Activated CD4-positive, CD25-positive, alpha-beta regulatory T cell (primary cell): Measurements from ENCODE around the gene SMC4.
A peak's percentile ranks its signal among the peaks of the same experiment; 100 is the strongest.
"Not testable (repeated sequence)": the region's sequence is repeated elsewhere in the genome, so short reads cannot be mapped to it uniquely, and the experiment has no call there.

Experiments
- DNase-seq, 4 experiments: peaks; one replicate each; lab custom pipeline; 2025; lab: John Stamatoyannopoulos, UW

SMC4 gene

DNA sequence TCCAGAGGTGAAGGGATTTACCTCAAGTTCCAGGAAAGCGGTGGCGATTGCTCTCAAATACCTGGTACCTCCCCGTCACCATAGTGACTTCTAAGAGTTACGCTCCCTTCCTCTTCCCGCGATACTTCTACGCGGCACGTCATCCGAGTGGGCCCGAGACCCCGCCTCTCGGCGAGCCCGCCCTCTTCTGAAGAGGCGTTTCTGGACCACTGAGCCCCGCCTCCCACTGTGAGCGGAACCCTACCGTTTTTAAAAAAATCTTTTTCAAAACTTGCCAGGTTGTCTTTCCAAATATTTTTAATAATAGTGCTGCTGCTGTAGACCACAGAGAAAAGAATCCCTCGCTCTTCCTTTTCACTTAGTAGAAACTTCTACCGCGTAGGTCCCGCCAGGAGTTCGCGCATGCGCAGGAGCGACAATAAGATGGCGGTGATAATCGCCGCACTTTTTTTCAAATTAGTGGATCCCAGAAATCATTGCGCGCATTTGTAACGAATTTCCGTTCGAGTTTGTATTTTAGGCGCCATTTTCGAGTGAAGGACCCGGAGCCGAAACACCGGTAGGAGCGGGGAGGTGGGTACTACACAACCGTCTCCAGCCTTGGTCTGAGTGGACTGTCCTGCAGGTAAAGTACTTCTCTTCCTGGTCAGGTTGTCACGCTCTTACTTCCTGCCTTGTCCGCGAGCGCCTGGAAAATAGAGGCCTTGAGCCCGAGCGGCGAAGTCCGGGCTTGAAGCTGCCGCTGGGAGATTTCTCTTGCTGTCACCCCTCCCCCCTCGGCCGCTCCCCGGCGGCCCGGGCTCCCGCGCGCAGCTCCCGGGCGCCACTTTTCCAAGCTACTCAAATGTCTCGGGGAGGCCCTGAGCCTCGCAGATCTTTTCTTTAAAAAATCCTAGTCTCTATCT, at the start of gene SMC4, which contains the start of gene IFT80:
Gene SMC4 (plus strand): TSS at position 526 of the 905 bp plus-strand sequence. CDS start 1,177 bp downstream, outside the sequence.
Gene IFT80 (minus strand): TSS at position 101 of the 905 bp plus-strand sequence. CDS start 14,625 bp downstream, outside the sequence.
- DNase-seq, result peak; percentile 76 to 89 (median 89)

DNA sequence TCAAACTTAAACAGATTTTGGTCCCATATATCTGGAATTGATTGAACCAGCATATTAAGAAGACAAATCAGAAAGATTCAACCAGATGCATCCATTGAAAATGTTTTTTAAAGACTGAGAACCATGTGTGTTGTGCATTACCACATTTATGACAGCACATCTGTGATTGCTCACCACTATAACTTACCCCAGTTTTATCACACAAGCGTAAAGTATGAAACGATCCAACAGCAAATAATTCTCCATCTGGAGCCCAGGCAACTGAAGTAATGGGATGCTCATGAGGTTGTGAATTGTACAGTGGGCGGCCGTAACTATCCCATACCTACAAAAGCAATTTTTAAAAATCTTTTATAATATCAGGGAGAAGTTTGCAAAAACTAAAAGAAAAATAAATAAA, 43.6 kb upstream of the SMC4 start:
- no peak for DNase-seq

DNA sequence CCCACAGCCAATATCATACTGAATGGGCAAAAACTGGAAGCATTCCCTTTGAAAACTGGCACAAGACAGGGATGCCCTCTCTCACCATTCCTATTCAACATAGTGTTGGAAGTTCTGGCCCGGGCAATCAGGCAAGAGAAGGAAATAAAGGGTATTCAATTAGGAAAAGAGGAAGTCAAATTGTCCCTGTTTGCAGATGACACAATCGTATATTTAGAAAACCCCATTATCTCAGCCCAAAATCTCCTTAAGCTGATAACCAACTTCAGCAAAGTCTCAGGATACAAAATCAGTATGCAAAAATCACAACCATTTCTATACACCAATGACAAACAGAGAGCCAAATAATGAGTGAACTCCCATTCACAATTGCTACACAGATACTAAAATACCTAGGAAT, 36.6 kb upstream of the SMC4 start:
- not testable (repeated sequence) for DNase-seq

- no peak for DNase-seq
Observed at GRCh38 chr3:160365869-160366522, 33.5 kb upstream of the SMC4 start.

DNA sequence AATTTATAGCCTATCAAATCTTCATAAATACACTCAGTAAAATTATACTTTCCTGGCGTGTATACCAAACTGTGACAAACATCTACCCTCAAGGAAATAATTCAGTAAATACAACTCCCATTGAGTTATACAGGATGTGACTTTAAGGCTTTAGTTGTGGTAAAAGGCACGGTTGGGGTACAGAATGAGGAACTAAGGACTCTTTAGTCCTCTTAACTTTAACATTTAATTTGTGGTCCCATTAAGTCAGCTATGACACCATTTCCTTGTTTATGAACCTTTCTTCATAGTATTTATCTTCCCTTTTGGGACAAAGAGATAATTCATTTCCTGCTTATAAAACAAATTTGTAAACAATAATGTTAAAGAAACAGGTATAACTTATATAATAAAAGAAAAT, 30.6 kb upstream of the SMC4 start:
- DNase-seq, result no peak

DNA sequence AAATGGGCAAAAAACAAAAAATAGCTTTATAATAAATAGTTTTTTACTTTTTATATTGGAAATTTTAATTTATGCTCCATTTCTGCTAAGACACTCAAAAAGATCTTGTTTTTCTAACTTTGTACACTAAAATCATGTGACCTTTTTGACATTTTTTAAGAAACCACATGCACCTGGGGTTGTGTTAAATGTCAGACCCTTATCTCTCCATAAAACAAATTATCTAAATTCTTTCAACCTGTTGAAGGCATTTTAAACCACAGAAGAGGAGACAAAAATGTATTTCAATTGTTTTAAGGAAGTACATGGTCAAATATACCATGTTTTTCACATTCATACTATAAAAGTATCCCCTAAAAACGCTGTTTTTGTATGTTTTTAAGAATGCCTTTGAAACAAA, 29.7 kb upstream of the SMC4 start:
- DNase-seq, result no peak

DNA sequence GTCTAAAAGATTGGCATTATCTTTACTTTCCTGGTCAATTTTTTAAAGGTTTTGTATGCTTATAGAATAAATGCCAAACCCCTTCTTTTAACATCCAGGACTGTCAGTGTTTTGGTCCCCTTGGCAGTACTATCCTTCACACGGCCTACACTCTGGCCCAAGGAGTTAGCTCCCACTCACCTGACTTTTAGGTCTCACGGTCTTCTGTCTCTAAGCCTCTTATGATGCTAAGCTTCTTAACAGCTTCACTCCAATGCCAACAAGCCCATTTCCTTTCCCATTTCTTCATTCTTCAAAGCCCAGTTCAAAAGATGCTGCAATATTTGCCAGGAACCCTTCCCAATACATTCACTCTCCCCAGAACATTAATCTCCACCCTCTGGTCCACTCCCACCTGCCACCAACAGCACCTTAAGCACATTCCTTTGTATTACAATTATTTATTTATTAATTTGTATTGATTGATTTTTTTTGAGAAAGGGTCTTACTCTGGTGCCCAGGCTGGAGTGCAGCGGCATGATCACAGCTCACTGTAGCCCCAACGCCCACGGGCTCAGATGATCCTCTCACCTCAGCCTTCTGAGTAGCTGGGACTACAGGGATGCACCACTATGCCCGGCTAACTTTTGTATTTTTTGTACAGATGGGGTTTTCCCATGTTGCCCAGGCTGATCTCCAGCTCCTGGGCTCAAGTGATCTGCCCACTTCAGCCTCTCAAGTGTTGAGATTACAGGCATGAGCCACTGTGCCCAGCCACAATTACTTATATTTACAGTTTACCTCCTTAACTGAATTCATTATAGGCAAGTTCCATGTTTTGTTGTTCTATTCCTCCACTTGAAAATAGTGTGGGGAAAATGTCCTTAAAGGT, 28.2 kb upstream of the SMC4 start:
- no peak for DNase-seq

- DNase-seq, result no peak
Observed at GRCh38 chr3:160372780-160373179, 26.7 kb upstream of the SMC4 start.

- DNase-seq, result no peak
Observed at GRCh38 chr3:160373655-160374054, 25.8 kb upstream of the SMC4 start.

GRCh38 chr3:160374472-160374871, 25.0 kb upstream of the SMC4 start:
- DNase-seq, result no peak

- DNase-seq, result no peak
Observed at GRCh38 chr3:160374925-160375324, 24.5 kb upstream of the SMC4 start.

- DNase-seq, result no peak
Observed at GRCh38 chr3:160376681-160377080, 22.8 kb upstream of the SMC4 start.

DNA sequence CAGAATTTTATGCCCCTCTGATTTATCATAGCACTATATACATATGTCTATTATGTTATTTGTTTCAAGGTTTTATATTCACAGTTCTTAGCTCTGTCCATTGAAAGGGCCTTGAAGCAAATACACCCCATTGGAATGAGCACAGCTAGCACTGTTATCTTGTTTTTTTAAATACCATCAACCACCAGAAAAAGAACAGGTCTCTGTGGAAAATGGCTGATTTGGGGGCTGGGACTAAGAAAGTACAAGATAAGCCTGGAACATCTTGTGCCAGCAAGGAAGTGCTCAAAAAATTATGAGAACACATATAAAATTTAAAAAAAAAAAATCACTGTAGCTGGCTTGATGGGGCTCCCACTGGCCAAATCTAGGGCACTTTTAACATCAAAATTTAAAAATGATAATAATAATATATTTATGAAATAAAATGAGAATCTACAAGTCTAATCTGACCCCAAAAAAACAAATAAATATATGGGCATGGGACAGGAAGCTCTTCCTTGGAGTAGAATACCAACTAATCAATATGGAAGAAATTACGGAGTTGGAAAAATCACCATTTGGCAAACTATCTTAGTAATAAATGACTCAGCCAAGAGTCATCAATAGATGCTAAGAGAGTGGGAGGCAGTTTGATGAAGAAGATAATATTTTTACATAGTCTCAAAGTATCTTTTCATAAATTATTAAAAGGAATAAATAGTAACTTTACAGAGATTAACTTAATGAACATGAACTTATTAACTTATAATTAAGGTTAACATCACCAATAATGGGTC, 20.9 kb upstream of the SMC4 start:
- no peak for DNase-seq

- no peak for DNase-seq
Observed at GRCh38 chr3:160379628-160380214, 19.7 kb upstream of the SMC4 start.

GRCh38 chr3:160381470-160381869, 18.0 kb upstream of the SMC4 start:
- DNase-seq, result no peak

- no peak for DNase-seq
Observed at GRCh38 chr3:160384639-160385318, 14.7 kb upstream of the SMC4 start.

GRCh38 chr3:160390565-160391138, 8.8 kb upstream of the SMC4 start:
- DNase-seq, result no peak

GRCh38 chr3:160392798-160393197, 6.7 kb upstream of the SMC4 start:
- no peak for DNase-seq

GRCh38 chr3:160393346-160394008, 6.0 kb upstream of the SMC4 start:
- no peak for DNase-seq

- no peak for DNase-seq
Observed at GRCh38 chr3:160394009-160394392, 5.4 kb upstream of the SMC4 start.
